ENCODE data around the gene UGT1A3.

Gene UGT1A3

DNA sequence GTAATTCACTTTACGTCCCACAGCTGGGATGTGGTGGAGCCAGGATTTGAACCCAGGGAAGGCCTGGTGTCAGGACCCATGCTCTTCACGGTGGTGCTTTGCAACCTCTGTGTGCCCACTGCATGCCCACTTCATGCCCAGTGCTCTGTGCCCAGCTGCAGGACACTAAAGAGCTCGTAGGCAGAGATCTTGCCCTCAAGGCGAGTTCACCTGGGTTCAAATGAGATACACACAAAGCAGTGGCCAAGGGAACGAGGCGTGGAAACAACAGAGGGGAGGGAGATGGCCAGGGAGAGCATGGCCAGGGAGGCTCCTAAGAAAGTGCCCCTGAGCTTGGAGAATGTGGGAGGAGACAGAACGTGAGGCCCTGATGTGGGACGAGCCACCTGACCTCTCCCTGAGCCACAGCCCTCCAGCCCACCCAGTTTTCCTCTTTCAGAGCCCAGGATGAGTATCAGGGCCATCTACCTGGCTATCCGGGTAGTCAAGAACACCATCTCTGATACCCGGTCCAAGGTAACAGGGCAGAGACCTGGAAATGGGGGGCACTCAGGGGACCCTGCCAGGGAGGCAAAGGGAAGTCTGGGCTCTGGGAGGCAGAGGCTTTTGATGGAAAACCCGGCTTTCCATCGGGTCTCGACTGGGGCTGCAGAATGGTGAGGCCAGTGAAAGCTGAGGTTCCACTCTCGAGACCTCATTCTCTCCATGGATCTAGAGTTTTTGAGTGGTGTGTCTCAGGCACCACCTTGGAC, 69.7 kb downstream of the UGT1A3 start:
- in situ Hi-C loops (cut with HindIII; ENCODE audit: low pct_unique_long_range_greater_than_20kb, low sequenced_read_pairs): no loop called here
- no peak for DNase-seq (ENCODE audit: low read depth in 1 of 2, low spot score in 1 of 2)
- TF ChIP-seq JUND (IDR thresholded peaks at IDR 0.05; ENCODE audit: low read depth): no peak

DNA sequence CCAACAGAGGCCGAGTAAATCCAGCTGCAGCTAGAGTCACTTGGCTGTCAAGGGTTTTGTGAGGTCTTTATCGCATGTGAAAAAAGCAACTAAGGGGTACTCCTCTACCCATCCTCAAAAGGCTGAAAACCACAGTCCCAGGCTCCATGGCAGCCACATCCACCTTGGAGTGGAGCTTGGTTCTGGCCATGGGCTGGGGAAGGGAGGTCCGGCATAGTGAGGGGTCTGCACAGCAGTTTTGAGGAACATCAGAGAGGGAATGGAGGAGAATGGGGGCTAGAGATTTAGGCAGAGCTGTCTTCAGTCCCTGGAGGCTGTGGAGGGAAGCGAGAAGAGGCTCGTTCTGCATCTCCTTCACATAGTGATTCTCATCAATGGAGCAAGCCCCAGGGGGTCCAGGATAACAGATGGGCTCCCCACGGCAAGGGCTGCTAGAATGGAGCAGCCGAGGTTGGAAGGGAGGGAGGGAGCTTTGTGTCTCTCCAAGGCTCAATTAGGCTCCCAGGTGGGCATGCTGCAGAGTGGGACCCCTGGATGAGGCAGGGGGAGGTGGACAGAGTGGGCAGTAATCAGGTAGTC, 70.3 kb downstream of the UGT1A3 start:
- no peak for DNase-seq (ENCODE audit: low read depth in 1 of 2, low spot score in 1 of 2)
- no peak for TF ChIP-seq JUND (IDR thresholded peaks at IDR 0.05; ENCODE audit: low read depth)
- in situ Hi-C loops (cut with HindIII; ENCODE audit: low pct_unique_long_range_greater_than_20kb, low sequenced_read_pairs): no loop called here

DNA sequence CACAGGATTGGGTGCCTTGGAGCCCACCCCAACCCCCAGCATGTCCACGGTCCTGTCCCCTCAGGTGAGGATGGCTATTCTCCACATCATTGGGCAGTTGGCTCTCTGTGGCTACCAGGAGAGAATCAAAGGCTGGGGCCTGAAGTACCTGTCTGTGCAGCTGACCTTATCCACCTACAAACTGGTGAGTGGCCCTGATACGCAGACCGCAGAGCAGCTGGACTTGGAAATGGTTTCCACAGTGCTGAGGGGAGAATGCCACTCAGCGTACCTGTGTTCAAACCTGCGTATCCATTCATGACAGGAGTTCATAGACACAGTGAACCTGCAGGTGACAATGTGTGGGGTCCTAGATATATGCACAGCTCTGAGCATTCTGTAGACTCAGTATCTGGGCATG, 70.9 kb downstream of the UGT1A3 start:
- TF ChIP-seq JUND (IDR thresholded peaks at IDR 0.05; ENCODE audit: low read depth): no peak
- DNase-seq (ENCODE audit: low read depth in 1 of 2, low spot score in 1 of 2): no peak
- in situ Hi-C loops (cut with HindIII; ENCODE audit: low pct_unique_long_range_greater_than_20kb, low sequenced_read_pairs): no loop called here

DNA sequence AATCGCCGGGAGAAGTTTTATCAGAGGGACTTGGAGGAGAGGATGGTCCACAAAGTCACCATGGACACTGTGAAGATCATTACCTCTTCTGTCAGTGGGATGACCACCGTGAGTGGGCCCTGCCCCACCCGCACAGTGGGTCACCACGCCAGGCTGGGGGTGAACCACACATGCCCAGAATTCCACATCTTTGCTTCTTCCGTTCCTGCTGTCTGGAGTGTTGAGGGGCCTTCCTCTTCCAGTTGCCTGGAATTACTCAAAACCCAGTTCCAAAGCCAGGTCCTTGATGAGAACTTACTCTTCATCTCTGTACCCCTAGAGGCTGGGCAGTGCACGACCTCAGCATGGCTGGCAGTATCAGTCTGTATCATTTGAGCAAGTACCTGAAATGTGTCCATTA, 71.4 kb downstream of the UGT1A3 start:
- in situ Hi-C loops (cut with HindIII; ENCODE audit: low pct_unique_long_range_greater_than_20kb, low sequenced_read_pairs): no loop called here
- no peak for TF ChIP-seq JUND (IDR thresholded peaks at IDR 0.05; ENCODE audit: low read depth)
- DNase-seq (ENCODE audit: low read depth in 1 of 2, low spot score in 1 of 2): no peak

DNA sequence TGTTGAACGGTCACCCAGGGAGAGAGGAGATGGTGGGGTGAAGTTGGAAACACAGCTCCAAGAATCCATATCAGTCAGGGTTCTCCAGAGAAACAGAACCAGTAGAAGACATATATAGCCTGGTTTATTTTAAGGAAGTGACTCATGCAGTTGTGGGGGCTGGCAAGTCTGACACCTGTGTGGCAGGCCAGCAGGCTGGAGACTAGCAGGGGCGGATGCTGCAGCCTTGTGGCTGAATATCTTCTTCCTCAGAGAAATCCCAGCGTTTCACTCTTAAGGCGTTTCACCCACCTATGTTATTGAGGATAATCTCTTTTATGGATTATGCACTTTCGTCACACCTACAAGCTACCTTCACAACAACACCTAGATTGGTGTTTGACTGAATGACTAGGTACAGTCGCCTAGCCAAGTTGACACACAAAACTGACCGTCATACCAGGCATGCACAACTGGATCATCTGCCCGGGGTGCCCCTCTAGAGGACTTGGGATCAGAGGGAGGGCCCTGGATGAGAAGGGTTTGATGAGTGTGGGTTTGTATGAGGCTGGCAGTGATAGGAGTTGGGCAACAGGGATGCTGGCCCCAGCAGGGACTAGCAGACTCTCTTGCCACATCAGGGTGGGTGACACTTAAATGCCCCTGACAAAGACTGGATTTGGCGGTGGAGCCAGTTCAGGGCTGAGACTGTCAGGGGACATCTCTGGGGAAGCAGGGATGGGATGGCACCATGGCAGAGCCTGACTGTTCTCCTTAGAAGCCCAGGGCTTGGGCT, 72.7 kb downstream of the UGT1A3 start:
- in situ Hi-C loops (cut with HindIII; ENCODE audit: low pct_unique_long_range_greater_than_20kb, low sequenced_read_pairs): no loop called here
- no peak for DNase-seq (ENCODE audit: low read depth in 1 of 2, low spot score in 1 of 2)
- TF ChIP-seq JUND (IDR thresholded peaks at IDR 0.05; ENCODE audit: low read depth): no peak

DNA sequence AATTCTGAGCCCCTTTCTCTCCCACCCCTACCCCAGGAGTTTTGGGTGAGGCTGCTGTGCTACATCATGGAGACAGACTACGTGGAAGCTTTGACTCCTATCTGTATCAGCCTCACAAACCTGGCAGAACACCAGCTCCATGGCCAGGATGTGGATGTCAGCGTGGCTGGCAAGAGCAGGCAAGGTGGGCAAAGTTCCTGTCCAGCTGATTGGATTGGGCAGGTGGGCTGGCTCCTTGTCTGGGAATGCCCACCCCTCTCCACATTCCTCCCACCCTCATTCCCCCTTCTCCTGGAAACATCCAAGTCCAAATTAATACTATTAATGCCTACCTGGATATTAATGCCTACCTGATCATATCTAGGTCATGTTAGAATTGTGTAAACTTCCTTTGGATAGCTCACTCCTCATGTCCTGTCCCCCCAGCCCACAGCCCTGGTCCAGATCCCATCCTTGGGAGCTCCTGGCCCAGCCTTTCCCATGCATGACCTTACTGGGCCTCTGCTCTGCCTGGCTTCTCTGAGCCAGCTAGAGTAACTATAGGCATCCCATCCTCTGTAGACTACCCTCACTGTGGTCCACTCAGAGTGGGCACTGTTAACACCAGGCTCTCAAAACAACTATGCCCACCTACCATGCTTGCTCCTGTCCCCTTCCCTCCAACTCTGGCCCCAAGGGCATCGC, 73.4 kb downstream of the UGT1A3 start:
- DNase-seq (ENCODE audit: low read depth in 1 of 2, low spot score in 1 of 2): no peak
- in situ Hi-C loops (cut with HindIII; ENCODE audit: low pct_unique_long_range_greater_than_20kb, low sequenced_read_pairs): no loop called here
- TF ChIP-seq JUND (IDR thresholded peaks at IDR 0.05; ENCODE audit: low read depth): no peak

DNA sequence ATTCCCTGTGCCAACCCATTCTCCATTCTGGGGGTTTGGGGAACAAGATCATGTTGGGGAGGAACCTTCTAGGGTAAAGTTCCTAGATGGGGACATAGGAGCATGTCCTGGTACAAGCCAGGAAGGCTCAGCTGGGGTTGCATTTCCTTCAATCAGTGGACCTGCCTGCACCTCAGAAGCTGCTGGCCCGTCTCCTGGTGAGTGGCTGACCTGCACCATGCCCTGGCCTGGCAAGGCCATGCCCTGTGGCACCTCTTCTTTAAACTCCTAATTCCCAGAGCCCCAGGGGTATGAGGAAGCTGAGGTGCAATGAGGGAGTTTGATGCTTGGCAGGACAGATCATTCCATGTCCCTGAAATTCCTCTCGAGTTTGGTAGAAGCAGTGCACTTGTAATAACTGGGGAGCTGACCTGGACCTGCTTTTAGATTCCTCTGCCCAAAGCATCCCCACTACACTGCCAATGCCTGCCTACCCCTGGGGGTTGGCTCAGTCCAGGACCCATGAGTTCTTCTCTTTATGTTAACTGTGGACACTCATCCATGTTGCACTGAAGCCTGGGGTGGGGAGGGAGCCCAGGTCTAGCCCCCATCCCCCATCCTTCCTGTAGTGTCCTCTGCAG, 74.6 kb downstream of the UGT1A3 start:
- in situ Hi-C loops (cut with HindIII; ENCODE audit: low pct_unique_long_range_greater_than_20kb, low sequenced_read_pairs): no loop called here
- no peak for DNase-seq (ENCODE audit: low read depth in 1 of 2, low spot score in 1 of 2)
- TF ChIP-seq JUND (IDR thresholded peaks at IDR 0.05; ENCODE audit: low read depth): no peak

DNA sequence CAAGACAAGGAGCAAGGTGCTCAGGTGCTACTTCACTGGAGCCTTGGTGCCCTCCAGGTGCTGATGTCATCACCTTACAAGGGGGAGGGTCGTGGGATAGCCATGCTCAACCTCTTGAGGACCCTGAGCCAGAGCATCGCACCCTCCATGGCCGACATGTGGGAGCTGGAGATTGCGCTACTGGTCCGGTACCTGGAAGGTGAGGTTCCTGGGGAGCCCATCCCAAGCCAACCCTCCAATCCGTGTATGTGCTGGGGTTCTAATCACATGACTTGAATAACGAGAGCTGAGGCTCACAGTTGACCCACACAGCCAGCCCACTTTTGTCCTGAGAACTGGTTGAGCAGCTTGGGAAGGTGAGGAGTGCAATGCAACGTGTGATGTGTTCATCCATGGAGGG, 75.2 kb downstream of the UGT1A3 start:
- TF ChIP-seq JUND (IDR thresholded peaks at IDR 0.05; ENCODE audit: low read depth): no peak
- DNase-seq (ENCODE audit: low read depth in 1 of 2, low spot score in 1 of 2): no peak
- in situ Hi-C loops (cut with HindIII; ENCODE audit: low pct_unique_long_range_greater_than_20kb, low sequenced_read_pairs): no loop called here

DNA sequence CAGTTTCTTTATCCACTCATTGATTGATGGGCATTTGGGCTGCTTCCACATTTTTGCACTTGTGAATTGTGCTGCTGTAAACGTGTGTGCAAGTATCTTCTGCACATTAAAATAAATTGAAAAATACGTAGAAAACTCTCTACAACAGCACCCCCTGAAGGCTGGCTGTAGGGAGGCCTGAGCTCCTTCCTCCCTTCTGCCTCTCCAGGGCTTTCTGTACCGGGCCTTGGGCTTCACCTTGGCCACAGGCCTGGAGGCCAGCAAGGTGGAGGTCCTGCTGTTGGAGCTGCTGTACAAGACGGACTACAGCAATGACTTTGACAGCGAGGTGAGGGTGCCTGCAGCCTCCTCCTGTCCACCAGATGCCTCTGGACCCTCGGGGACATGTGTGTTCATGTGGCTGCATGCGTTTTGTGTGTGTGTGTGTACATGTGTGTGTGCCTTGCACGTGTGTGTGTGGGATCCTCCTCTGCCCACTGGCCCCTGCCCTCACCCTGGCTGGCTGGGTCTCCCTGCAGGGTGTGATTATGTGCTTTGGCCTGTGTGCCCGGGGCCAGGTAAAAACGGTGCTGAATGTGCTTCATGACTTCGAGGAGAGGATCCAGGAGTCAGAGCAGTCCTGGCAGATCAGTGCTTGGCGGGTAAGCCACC, 78.5 kb downstream of the UGT1A3 start:
- in situ Hi-C loops (cut with HindIII; ENCODE audit: low pct_unique_long_range_greater_than_20kb, low sequenced_read_pairs): no loop called here

DNA sequence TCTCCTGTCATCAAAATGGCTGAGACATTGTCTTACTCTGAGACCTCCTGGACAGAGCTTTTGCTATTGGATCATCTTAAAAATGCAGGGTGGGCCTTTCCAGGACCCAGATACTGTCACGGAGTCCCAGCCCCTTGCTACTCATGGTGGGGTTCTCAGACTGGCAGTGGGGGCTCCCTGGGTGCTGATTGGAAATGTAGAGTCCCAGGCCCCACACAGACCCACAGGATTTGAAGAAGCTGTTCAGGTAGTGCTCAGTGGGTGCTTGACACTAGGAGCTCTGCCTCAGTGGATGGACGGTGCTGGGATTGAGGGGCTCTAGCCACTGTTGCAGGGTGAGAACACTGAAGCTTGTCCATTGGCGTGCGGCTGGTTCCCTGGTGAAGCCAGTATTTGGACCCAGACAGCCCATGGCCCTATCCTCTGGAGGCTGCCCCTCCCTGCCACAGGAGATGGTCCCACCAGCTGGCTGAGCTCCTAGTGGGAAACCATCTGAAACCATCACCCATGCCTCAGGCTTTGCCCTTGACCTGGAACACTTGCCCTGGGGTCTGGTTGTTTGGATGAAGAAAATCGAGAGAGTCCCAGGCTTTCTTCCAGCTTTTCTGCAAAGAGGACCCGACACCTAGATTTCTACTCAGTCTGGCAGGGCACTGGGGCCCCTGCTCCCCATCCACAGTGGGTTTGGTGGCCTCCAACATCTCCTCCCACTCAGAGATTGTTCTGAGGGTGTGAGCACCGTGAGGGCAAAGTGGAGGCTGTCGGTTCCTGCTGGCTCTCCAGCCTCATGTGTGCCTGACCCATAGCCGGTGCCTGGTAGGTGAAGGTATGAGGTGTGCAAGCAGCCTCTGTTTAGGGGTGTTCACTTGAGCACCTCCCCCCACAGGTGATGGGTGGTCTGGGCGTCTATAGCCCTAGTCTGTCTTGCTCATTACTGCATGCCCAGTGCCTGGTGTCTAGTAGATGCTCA, 79.4 kb downstream of the UGT1A3 start:
- no peak for TF ChIP-seq JUND (IDR thresholded peaks at IDR 0.05; ENCODE audit: low read depth)
- in situ Hi-C loops (cut with HindIII; ENCODE audit: low pct_unique_long_range_greater_than_20kb, low sequenced_read_pairs): no loop called here
- no peak for DNase-seq (ENCODE audit: low read depth in 1 of 2, low spot score in 1 of 2)

More for the DNA sequence above, 78.5 kb downstream of the UGT1A3 start:
- no peak for DNase-seq (ENCODE audit: low read depth in 1 of 2, low spot score in 1 of 2)
- TF ChIP-seq JUND (IDR thresholded peaks at IDR 0.05; ENCODE audit: low read depth): no peak

DNA sequence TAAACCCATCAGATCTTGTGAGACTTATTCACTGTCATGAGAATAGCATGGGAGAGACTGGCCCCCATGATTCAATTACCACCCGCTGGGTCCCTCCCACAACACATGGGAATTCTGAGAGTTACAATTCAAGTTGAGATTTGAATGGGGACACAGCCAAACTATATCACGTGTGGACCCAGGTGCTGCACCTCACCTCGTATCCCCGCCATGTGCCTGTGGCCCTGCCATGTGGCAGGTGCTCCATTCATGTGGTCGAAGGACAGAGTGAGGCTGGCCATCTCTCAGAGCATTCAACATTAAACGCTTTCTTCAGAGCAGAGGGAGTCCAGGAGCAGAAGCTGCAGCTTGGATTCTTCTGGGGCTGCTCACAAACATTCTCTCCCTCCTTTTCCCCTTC, 81.5 kb downstream of the UGT1A3 start:
- in situ Hi-C loops (cut with HindIII; ENCODE audit: low pct_unique_long_range_greater_than_20kb, low sequenced_read_pairs): no loop called here
- TF ChIP-seq JUND (IDR thresholded peaks at IDR 0.05; ENCODE audit: low read depth): no peak
- no peak for DNase-seq (ENCODE audit: low read depth in 1 of 2, low spot score in 1 of 2)
